OCI-LY3 (cell line): ENCODE data around the gene CLEC16A.

Experiments
- EZH2phosphoT487 ChIP-seq: fragments of 200-600 bp; shearing (Covaris generic); IDR thresholded peaks from 2 replicates; pipeline ENCODE4 v1.6.1; 2018; ENCODE audit warnings: antibody characterized with exemption, mixed run types, low read depth
- TF ChIP-seq, protein P1 (sequence below): fragments of 200-600, 300-600 bp; sonication (generic); IDR thresholded peaks from 2 replicates; pipeline ENCODE4 v1.5.1; 2014; ENCODE audit warnings: antibody characterized with exemption, low read length, low read depth

DNA sequence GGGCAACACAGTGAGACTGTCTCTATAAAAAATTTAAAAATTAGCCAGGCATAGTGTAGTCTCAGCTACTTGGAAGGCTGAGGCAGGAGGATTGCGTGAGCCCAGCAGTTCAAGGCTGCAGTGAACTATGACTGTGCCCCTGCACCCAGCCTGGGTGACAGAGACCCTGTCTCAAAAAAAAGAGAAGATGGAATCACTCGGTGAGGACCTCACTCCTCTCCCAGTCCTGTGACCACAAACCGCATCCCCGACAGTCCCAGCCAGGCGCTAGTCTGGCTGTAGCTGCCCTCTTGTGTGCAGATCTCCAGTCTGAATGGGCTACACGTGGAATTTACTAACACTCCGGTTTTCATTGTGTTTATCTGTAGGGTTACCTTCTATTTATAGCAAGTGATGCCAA lies 13.2 kb upstream of the CLEC16A start:
- TF ChIP-seq, protein P1, sequence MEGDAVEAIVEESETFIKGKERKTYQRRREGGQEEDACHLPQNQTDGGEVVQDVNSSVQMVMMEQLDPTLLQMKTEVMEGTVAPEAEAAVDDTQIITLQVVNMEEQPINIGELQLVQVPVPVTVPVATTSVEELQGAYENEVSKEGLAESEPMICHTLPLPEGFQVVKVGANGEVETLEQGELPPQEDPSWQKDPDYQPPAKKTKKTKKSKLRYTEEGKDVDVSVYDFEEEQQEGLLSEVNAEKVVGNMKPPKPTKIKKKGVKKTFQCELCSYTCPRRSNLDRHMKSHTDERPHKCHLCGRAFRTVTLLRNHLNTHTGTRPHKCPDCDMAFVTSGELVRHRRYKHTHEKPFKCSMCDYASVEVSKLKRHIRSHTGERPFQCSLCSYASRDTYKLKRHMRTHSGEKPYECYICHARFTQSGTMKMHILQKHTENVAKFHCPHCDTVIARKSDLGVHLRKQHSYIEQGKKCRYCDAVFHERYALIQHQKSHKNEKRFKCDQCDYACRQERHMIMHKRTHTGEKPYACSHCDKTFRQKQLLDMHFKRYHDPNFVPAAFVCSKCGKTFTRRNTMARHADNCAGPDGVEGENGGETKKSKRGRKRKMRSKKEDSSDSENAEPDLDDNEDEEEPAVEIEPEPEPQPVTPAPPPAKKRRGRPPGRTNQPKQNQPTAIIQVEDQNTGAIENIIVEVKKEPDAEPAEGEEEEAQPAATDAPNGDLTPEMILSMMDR, result no peak
- no peak for TF ChIP-seq EZH2phosphoT487
